GM21515 (cell line): ENCODE results near the gene NCAN.
"Not testable (repeated sequence)": the region's sequence is repeated elsewhere in the genome, so short reads cannot be mapped to it uniquely, and the experiment has no call there.

Source experiments
- ATAC-seq: cut with Tn5 transposase; IDR thresholded peaks from one replicate; pipeline ENCODE4 v1.9.1; 2021; ENCODE audit not compliant: unreplicated experiment

Gene NCAN

DNA sequence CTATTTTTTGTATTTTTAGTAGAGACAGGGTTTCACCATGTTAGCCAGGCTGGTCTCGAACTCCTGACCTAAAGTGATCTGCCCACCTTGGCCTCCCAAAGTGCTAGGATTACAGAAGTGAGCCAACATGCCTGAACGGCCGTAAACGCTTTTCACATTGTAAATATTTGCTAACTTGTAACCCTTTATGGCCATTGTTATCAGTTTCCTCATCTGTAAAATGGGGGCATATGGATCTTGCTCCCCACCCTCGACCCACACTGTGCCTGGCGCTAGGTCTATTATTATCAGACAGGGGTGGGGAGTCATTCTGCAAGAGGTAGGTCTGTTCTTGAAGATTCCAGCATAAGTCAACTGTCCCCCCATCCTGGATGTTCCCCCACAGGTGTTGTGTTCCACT lies 11.9 kb downstream of the NCAN start:
- ATAC-seq = no peak

- ATAC-seq = no peak
Measured at GRCh38 chr19:19224150-19224851, 12.5 kb downstream of the NCAN start.

- ATAC-seq = no peak
Measured at GRCh38 chr19:19224852-19225494, 13.2 kb downstream of the NCAN start.

- ATAC-seq = no peak
Measured at GRCh38 chr19:19226204-19226603, 14.4 kb downstream of the NCAN start.

GRCh38 chr19:19226663-19227062 lies 14.9 kb downstream of the NCAN start:
- ATAC-seq = no peak

- no peak for ATAC-seq
Measured at GRCh38 chr19:19227217-19227616, 15.5 kb downstream of the NCAN start.

DNA sequence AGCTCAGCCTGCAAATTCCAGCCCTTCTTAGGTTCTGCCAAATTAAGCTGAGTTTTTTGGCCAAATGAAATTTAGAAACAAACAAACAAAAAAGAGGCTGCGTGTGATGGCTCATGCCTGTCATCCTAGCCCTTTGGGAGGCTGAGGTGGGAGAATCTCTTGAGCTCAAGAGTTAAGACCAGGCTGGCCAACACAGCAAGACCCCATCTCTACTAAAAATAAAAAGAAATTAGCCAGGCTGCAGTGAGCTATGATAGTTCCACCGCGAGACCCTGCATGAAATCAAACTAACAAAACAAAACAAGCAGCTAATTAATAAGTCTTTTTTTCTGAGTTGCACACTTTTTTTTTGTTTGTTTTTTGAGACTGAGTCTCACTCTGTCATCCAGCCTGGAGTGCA lies 17.9 kb downstream of the NCAN start:
- ATAC-seq = no peak

GRCh38 chr19:19230999-19231398 lies 19.2 kb downstream of the NCAN start:
- ATAC-seq = no peak

DNA sequence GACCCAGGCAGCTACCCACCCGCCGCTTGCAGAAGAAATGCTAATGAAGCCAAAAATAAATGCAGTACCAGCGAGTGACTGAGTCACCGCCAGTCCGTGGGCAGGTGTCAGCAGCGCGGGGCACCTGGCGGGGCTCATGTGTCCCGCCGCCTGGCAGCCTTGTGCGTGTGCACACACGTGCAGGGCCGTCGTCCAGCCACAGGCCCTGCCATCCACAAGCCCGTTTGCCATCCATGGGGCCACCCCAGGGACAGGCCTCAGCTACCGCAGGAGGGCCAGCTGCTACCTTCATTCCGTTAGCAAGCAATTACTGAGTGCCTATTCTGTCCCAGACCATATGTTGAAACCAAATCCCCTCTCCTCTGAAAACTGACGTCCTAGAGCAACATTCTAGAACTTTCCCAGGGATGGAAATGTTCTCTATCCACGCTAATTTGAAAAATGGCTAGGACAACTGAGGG lies 20.5 kb downstream of the NCAN start:
- ATAC-seq = no peak

- ATAC-seq = no peak
Measured at GRCh38 chr19:19234220-19234816, 22.6 kb downstream of the NCAN start.

DNA sequence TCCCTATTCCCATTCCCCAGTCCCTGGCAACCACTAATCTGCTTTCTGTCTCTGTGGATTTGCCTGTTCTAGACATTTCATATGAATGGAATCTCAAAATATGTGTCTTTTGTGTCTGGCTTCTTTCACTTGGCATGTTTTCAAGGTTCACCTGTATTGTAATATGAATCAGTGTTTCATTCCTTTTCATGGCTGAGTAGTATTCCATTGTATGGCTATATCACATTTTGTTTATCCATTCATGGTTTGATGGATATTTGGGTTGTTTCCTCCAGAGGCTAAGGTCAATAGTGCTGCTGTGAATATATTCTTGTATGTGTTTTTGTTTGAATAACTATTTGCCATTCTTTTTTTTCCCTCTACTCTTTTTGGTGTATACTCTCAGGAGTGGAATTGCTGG lies 24.4 kb downstream of the NCAN start:
- ATAC-seq = no peak

DNA sequence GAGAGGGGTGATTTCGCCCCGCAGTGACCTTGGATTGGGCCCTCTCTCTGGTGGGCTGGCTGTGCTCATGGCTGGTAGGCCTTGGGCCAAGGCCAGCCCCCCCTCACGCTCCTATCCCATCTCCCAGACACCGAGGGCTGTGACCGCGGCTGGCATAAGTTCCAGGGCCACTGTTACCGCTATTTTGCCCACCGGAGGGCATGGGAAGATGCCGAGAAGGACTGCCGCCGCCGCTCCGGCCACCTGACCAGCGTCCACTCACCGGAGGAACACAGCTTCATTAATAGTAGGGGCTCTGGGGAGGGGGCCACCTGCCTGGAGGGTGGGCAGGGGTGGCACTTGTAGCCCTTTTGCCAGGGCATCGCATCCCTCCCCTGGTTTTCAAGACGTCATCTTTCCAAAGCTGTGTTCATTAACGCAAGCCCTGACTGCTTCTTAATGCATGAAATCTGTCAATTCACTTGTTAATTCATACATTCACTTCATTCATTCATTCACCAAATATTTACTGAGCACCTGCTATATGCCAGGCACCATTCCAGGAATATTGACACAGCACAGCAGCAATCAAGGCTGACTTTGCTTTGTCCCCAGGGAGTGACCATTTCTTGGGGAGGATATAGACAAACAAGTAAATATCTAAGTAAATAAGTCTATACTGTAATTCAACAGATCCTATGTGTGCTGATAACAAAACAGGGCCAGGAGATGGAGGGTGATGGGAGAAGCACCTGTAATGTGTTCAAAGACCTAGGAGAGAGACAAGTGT lies 26.6 kb downstream of the NCAN start:
- no peak for ATAC-seq

GRCh38 chr19:19239675-19240074 lies 27.9 kb downstream of the NCAN start:
- no peak for ATAC-seq

DNA sequence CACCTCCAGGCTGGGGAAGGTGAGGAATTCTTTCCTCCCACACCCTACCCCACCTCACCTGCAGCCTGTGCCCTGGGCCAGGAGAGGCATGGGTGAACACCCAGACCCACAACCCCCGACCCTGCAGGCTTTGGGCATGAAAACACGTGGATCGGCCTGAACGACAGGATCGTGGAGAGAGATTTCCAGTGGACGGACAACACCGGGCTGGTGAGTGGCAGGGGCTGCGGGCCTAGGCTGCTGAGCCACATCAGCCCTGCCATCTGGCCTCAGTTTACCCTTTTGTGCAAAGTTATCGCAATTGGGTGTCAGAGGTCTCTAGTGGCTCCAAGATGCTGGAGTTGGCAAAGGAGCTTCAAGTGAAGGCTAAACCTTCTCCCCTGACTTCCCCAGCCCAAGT lies 28.7 kb downstream of the NCAN start:
- ATAC-seq = no peak

- no peak for ATAC-seq
Measured at GRCh38 chr19:19250196-19250801, 38.5 kb downstream of the NCAN start.

DNA sequence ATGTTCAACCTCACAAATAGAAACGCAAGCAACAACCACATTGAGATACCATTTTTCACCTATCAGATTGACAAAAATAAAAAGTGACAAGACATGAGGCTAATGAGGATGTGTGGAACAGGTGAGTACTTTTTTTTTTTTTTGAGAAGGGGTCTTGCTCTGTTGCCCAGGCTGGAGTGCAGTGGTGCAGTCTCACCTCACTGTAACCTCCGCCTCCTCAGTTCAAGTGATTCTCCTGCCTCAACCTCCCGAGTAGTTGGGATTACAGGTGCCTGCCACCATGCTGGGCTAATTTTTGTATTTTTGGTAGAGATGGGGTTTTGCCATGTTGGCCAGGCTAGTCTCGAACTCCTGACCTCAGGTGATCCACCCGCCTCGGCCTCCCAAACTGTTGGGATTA lies 41.7 kb downstream of the NCAN start:
- not testable (repeated sequence) for ATAC-seq

- no peak for ATAC-seq
Measured at GRCh38 chr19:19256072-19256969, 44.6 kb downstream of the NCAN start.

DNA sequence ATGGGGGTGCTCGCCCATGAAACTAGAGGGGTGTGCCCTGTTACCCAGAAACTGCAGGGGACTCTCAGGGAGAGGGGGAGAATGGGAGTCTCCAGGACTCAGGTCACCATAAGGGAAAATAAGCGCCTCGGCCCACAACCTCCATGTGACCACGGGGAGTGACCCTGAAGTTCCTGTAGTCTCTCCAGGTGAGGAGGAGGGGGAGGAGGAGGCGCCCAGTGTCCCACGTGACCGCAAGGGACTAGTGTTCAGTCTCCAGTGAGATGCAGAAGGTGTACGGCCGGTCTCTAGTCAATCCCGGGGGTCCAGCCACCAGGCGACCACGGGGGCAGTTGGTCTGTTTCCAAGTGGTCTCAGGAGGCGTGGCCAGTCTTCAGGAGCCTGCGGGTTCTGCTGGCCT lies 45.4 kb downstream of the NCAN start:
- no peak for ATAC-seq

- no peak for ATAC-seq
Measured at GRCh38 chr19:19257836-19258588, 46.3 kb downstream of the NCAN start.
